GM12878 (cell line): Measurements from ENCODE around the gene ANTKMT. TPM values are rescaled to one million over a fixed set of nuclear protein-coding genes. Genes with fewer than 3 reads are reported as not detected.
A peak's percentile ranks its signal among the peaks of the same experiment; 100 is the strongest.

Experiments
- ATAC-seq: fragments of 200-7000 bp; cut with Tn5 transposase; 3 replicates; pipeline ENCODE4 v1.9.1; 2020; ENCODE audit warnings: mild to moderate bottlenecking, moderate library complexity
- BruUV-seq: library from RNA; stranded (reverse); fragments of 400-500 nt; replicated peaks from 2 replicates; lab custom pipeline; 2021; lab: Mats Ljungman, UMichigan
- CTCF ChIA-PET: fragments of 300-600 bp; sonication (Branson Sonifier 250); formaldehyde crosslinking; extraction: SDS; loops from one replicate; lab custom pipeline; 2021; ENCODE audit warnings: inconsistent platforms; lab: Yijun Ruan, JAX
- POLR2A ChIA-PET: fragments of 350-600 bp; formaldehyde crosslinking; extraction: SDS; loops from one replicate; lab custom pipeline; 2021; ENCODE audit warnings: inconsistent platforms; lab: Charles Lee
- RAD21 ChIA-PET: fragments of 300-600 bp; sonication (Branson Sonifier 250); formaldehyde crosslinking; loops from one replicate; lab custom pipeline; 2023; ENCODE audit warnings: antibody characterized with exemption; ENCODE audit not compliant: unreplicated experiment; lab: Charles Lee
- SMC1A ChIA-PET: fragments of 300-600 bp; sonication (Branson Sonifier 250); formaldehyde crosslinking; loops from one replicate; lab custom pipeline; 2023; ENCODE audit not compliant: unreplicated experiment, uncharacterized antibody; lab: Charles Lee
- DNase-seq: peaks from one replicate; pipeline ENCODE4 v3.0.0-alpha.2; 2011; ENCODE audit warnings: low read depth, low spot score
- FAIRE-seq: peaks from 3 replicates; lab custom pipeline; 2011; peaks lifted over from hg19 to GRCh38; lab: Jason Lieb, UNC
- H2AFZ ChIP-seq: 2 replicates; pipeline ENCODE4 v1.6.0; 2011; ENCODE audit warnings: low read depth, low read length, control low read depth; ENCODE audit not compliant: control insufficient read depth
- H3K27ac ChIP-seq: 2 replicates; pipeline ENCODE4 v1.5.1; 2011; ENCODE audit warnings: control low read depth; ENCODE audit not compliant: control insufficient read depth, insufficient read depth
- H3K27me3 ChIP-seq, 2 experiments: replicated peaks in 1 of 2; 2 replicates each; pipeline versions ENCODE4 v1.6.0 to v1.6.1; 2011; ENCODE audit warnings: low read length in 1 of 2; ENCODE audit not compliant: control insufficient read depth in 2 of 2, insufficient read depth in 2 of 2
- H3K36me3 ChIP-seq, 2 experiments: 2 replicates each; pipeline ENCODE4 v1.5.1; 2011; ENCODE audit warnings: low read length in 1 of 2; ENCODE audit not compliant: control insufficient read depth in 2 of 2, insufficient read depth in 2 of 2
- H3K4me1 ChIP-seq: 2 replicates; pipeline ENCODE4 v1.6.1; 2011; ENCODE audit warnings: mild to moderate bottlenecking, low read length, moderate library complexity, mixed read lengths; ENCODE audit not compliant: control insufficient read depth, insufficient read depth
- H3K4me2 ChIP-seq: 2 replicates; pipeline ENCODE4 v1.6.0; 2011; ENCODE audit warnings: control low read depth; ENCODE audit not compliant: control insufficient read depth, insufficient read depth
- H3K4me3 ChIP-seq: fragments of 200-600 bp; sonication (generic); 2 replicates; pipeline ENCODE4 v1.5.1; 2016
- H3K79me2 ChIP-seq: 2 replicates; pipeline ENCODE4 v1.6.0; 2011; ENCODE audit warnings: low read length; ENCODE audit not compliant: control insufficient read depth, insufficient read depth
- H3K9ac ChIP-seq: 2 replicates; pipeline ENCODE4 v1.8.0; 2011; ENCODE audit warnings: low read length, control low read depth, mixed read lengths; ENCODE audit not compliant: control insufficient read depth, insufficient read depth
- H3K9me3 ChIP-seq: replicated peaks from 3 replicates; pipeline ENCODE4 v1.5.1; 2011; ENCODE audit warnings: mild to moderate bottlenecking, low read length; ENCODE audit not compliant: control insufficient read depth, insufficient read depth
- H4K20me1 ChIP-seq: 2 replicates; pipeline ENCODE4 v1.6.0; 2011; ENCODE audit not compliant: control insufficient read depth, insufficient read depth
- BMI1 ChIP-seq: fragments of 450-650 bp; IDR thresholded peaks from 2 replicates; pipeline ENCODE4 v1.6.1; 2016; ENCODE audit warnings: mild to moderate bottlenecking, moderate library complexity, borderline replicate concordance
- CTCF ChIP-seq, 3 experiments: IDR thresholded peaks in 2 of 3; conservative IDR thresholded peaks in 1 of 3; 2 replicates each; pipeline ENCODE4 v1.5.1; 2011; ENCODE audit warnings: low read depth in 3 of 3, low read length in 3 of 3, mild to moderate bottlenecking in 3 of 3, control low read depth in 2 of 3, moderate library complexity in 2 of 3, inconsistent platforms in 1 of 3, mixed read lengths in 1 of 3; ENCODE audit not compliant: control insufficient read depth in 2 of 3, insufficient read depth in 1 of 3; ENCODE audit errors: extremely low read depth in 1 of 3
- MTA3 ChIP-seq: IDR thresholded peaks from 2 replicates; pipeline ENCODE4 v1.6.1; 2012; ENCODE audit warnings: low read length, inconsistent platforms, borderline replicate concordance
- POLR2A ChIP-seq: IDR thresholded peaks from 2 replicates; pipeline ENCODE4 v1.6.1; 2011; ENCODE audit warnings: low read depth, mild to moderate bottlenecking, low read length
- WGBS: methylation state at CpG from one replicate; pipeline ENCODE4 v1.1.6; 2016; ENCODE audit warnings: low lambda C conversion rate; ENCODE audit not compliant: insufficient replicate concordance, insufficient coverage; ENCODE audit errors: missing lambda C conversion rate; 5-methylcytosine and 5-hydroxymethylcytosine counted together
- in situ Hi-C: fragments of 300-500 bp; cut with MboI; formaldehyde crosslinking; loops from 9 replicates; pipeline ENCODE4 v1.14.3; 2018; ENCODE audit warnings: mixed read lengths
- intact Hi-C: fragments of 100-400 bp; cut with micrococcal nuclease; formaldehyde crosslinking; loops from one replicate; pipeline ENCODE4 v1.14.2; 2022; ENCODE audit not compliant: unreplicated experiment
- polyA plus RNA-seq, 11 experiments: library from polyadenylated mRNA; depleted of rRNA in 4 of 11; unstranded in 6 of 11; stranded (reverse) in 5 of 11; fragments of >200 nt; fragmentation: Nextera tagmentation in 4 of 11; fragmentation: Illumina TruSeq in 1 of 11; extraction: Ambion mirVana in 4 of 11; extraction: Trizol in 1 of 11; gene quantifications; 1 replicate in 1 of 11; 2 replicates in 10 of 11; pipeline versions ENCODE4 v1.2.1 to v1.2.3, GENCODE V29; 2011 to 2016; ENCODE audit warnings: inconsistent platforms in 2 of 11, missing spikeins in 2 of 11, low read depth in 1 of 11
- total RNA-seq, 4 experiments: library from RNA; depleted of rRNA in 3 of 4; stranded (reverse); fragments of >200 nt in 3 of 4; fragmentation: Illumina TruSeq in 1 of 4; extraction: Trizol in 1 of 4; gene quantifications; 2 replicates each; pipeline versions ENCODE4 v1.2.1 to v1.2.3, GENCODE V29; 2013 to 2021

The ANTKMT gene
- total and polyA plus RNA-seq, 10 of the 15 experiments (the other 5 are each of a cell fraction or from before 2014, with no cell fraction given), result 0.58 to 60.5 (median 25.8) TPM

GRCh38 chr16:684961-685696 is 35.8 kb upstream of the ANTKMT start:
- ChIA-PET POLR2A (no interaction called here), RAD21 (no interaction called here)

GRCh38 chr16:685967-686366 is 35.0 kb upstream of the ANTKMT start:
- no TSS peak for BruUV-seq
- RAD21 ChIA-PET, result no interaction called here
- Histone ChIP-seq H4K20me1 (peaks cover 6% of the 10 kb centered on the region; the same call in 1 of the 2 replicates), H3K4me2 (no peak overlapping the region), H3K9me3 (no peaks in the 10 kb centered on the region), H3K36me3 (peaks cover 6 to 14% of the 10 kb centered on the region in 2 experiments; a peak in 2 of 4 replicates), H3K27ac (no peak overlapping the region), H3K4me1 (peaks cover 20% of the 10 kb centered on the region), H3K27me3 (no peaks in the 10 kb centered on the region), H3K4me3 (no peak overlapping the region), H2AFZ (no peak overlapping the region), H3K9ac (no peak overlapping the region), H3K79me2 (peaks cover 28% of the 10 kb centered on the region)
- peak; percentile 55; the same call in 1 of the 2 replicates for TF ChIP-seq POLR2A
- TF ChIP-seq CTCF (IDR thresholded peaks at IDR 0.05 in 2 of 3, conservative IDR thresholded peaks at IDR 0.05 in 1 of 3; ENCODE audit: control insufficient read depth in 2 of 3, extremely low read depth in 1 of 3, insufficient read depth in 1 of 3, low read depth in 3 of 3, low read length in 3 of 3), result peak; percentile 10 to 43 (median 25); a peak in 2 of 6 replicates
- no peak for TF ChIP-seq MTA3
- DNase-seq (no peak), ATAC-seq (no peak), FAIRE-seq (no peak)
- SMC1A ChIA-PET, result no interaction called here
- CTCF ChIA-PET, result no interaction called here
- in situ Hi-C loops (no loop called here), intact Hi-C loops (loop anchor here (2.0 kb wide), 2 partner anchors 35 to 159 kb away; partner anchors contain the start of genes ANTKMT and CAPN15)
- POLR2A ChIA-PET, result no interaction called here
- WGBS, result 81% methylated on average over 10 of the region's 10 CpGs

More at GRCh38 chr16:684961-685696, 35.8 kb upstream of the ANTKMT start:
- peaks cover 6% of the 10 kb centered on the region; the same call in 1 of the 2 replicates for H4K20me1 ChIP-seq
- intact Hi-C loops (loop anchor here (2.0 to 5.0 kb wide), 3 partner anchors 36 to 158 kb away; partner anchors contain the start of genes ANTKMT, CAPN15 and METTL26), in situ Hi-C loops (no loop called here)
- H3K27me3 ChIP-seq, result no peaks in the 10 kb centered on the region
- ChIA-PET SMC1A (no interaction called here), CTCF (no interaction called here)
- BruUV-seq, result no TSS peak
- H3K79me2 ChIP-seq, result peaks cover 34% of the 10 kb centered on the region
- DNase-seq (no peak), FAIRE-seq (no peak), ATAC-seq (no peak)
- peaks cover 20% of the 10 kb centered on the region for H3K4me1 ChIP-seq
- peaks cover 6 to 14% of the 10 kb centered on the region in 2 experiments; a peak in 2 of 4 replicates for H3K36me3 ChIP-seq
- no peak overlapping the region for H3K4me3 ChIP-seq
- H3K27ac ChIP-seq, result no peak overlapping the region
- H3K9ac ChIP-seq, result no peak overlapping the region
- no peaks in the 10 kb centered on the region for H3K9me3 ChIP-seq
- 97% methylated on average over 49 of the region's 61 CpGs for WGBS
- H2AFZ ChIP-seq, result no peak overlapping the region
- TF ChIP-seq POLR2A, result peak; percentile 58
- no peak for TF ChIP-seq BMI1
- H3K4me2 ChIP-seq, result no peak overlapping the region; the same call in 1 of the 2 replicates
